ENCODE results near the gene CFHR1.

GRCh38 chr1:196857188-196857587, 37.7 kb downstream of the CFHR1 start:
- TF ChIP-seq POLR2A (IDR thresholded peaks at IDR 0.05): no peak
- TF ChIP-seq CTCF (IDR thresholded peaks at IDR 0.05): no peak
